ENCODE measurements around the gene CHMP4A.
A peak's percentile ranks its signal among the peaks of the same experiment; 100 is the strongest.

Gene CHMP4A

DNA sequence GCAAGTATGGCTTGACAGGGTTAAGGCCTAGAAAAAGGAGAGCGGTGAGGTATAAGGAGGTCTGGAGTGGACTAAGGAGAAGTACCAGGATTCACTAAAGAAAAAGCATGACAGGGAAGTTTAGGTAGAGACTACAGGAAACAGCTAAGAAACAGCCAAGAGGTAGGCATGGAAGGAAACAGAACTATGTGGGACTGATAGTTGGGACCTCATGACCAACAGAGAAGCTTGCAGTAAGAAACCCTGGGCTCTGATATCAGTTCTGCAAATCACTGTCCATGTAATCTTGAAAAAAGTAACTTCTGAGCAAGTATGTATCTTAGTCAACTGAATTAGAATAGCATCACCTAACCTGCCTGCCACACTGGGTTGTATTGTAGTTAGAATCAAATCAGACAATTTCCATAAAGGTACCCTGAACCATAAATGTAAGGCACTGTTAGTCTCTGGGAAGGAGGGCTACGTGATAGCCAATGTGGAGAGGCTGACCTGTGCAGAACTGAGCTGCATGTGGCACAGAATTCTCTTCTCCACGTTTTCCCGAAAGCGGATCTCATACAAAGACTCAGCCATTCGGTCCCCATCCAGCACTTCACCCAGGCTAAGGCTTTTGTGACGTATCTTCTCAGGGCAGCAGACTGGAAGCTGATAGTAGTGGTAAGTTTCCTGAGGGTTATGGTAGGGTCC, 19.0 kb downstream of the CHMP4A start:
- TF ChIP-seq, protein P1, sequence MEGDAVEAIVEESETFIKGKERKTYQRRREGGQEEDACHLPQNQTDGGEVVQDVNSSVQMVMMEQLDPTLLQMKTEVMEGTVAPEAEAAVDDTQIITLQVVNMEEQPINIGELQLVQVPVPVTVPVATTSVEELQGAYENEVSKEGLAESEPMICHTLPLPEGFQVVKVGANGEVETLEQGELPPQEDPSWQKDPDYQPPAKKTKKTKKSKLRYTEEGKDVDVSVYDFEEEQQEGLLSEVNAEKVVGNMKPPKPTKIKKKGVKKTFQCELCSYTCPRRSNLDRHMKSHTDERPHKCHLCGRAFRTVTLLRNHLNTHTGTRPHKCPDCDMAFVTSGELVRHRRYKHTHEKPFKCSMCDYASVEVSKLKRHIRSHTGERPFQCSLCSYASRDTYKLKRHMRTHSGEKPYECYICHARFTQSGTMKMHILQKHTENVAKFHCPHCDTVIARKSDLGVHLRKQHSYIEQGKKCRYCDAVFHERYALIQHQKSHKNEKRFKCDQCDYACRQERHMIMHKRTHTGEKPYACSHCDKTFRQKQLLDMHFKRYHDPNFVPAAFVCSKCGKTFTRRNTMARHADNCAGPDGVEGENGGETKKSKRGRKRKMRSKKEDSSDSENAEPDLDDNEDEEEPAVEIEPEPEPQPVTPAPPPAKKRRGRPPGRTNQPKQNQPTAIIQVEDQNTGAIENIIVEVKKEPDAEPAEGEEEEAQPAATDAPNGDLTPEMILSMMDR (IDR thresholded peaks at IDR 0.05; ENCODE audit: insufficient read depth, low read length, missing control alignments): no peak
- POLR2A ChIA-PET: interaction anchor here (1.3 to 2.4 kb wide), 2 partner anchors 9 to 19 kb away, joined by 4 to 26 read pairs; partner anchors contain the start of gene CHMP4A
- H3K4me3 ChIP-seq (ENCODE audit: low read depth, low read length): peak overlapping the region; percentile 92
- CTCF ChIA-PET: interaction anchor here (1.1 to 3.4 kb wide), 4 partner anchors 104 to 139 kb away, joined by 3 to 21 read pairs (median 3); partner anchors contain the start of genes CIDEB, DHRS1 and NOP9
- DNase-seq (ENCODE audit: low read depth, low spot score): no peak

DNA sequence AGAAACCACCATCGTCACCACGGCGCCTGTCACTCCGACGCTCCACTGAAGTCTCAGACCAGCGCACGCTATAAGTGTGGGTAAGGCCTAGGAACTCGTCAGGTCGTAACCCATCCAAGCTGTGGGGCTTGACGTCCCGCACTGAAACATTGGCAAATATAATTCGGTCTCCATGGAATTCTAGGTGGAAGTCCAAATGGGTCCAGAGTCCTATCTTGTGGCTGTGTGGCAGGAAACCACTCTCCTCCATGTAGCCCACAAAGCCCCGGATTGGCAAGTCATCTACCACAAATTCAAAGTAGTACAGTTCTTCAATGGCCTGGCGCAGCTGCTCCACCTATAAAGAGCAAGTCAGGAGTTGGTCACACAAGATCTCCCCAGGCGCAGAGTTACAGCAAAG, 20.4 kb downstream of the CHMP4A start:
- H3K4me3 ChIP-seq (ENCODE audit: low read depth, low read length): no peak overlapping the region
- CTCF ChIA-PET: interaction anchor here (1.4 kb wide), 1 partner anchor 32 kb away, joined by 3 read pairs; the partner anchor contains the start of gene IRF9
- TF ChIP-seq, protein P1 (IDR thresholded peaks at IDR 0.05; ENCODE audit: insufficient read depth, low read length, missing control alignments): no peak
- POLR2A ChIA-PET: no interaction called here
- DNase-seq (ENCODE audit: low read depth, low spot score): no peak

DNA sequence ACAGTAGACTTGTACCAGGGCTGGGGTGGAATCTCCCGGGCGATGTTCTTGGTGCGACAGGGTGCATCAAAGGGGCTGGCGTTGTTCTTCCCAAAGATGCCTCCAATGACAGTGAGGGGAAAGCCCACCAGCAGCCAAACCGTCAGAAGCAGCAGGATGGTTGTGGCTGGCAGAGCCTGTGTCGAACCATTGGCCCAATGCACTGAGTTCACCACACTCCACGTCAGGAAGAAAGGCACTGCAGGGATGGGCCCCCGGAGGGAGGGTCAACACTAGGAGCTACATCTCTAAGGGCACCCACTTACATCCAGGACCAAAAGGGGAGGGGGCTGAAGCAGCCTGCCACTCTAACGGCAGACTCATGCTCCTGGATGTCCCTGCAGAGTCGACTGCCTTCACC, 22.9 kb downstream of the CHMP4A start:
- ChIA-PET POLR2A (no interaction called here), CTCF (interaction anchor here (1.6 to 5.0 kb wide), 2 partner anchors 107 to 118 kb away, joined by 7 to 20 read pairs; partner anchors contain the start of gene CIDEB)
- TF ChIP-seq, protein P1 (IDR thresholded peaks at IDR 0.05; ENCODE audit: insufficient read depth, low read length, missing control alignments): no peak
- no peak overlapping the region for H3K4me3 ChIP-seq (ENCODE audit: low read depth, low read length)
- DNase-seq (ENCODE audit: low read depth, low spot score): no peak

DNA sequence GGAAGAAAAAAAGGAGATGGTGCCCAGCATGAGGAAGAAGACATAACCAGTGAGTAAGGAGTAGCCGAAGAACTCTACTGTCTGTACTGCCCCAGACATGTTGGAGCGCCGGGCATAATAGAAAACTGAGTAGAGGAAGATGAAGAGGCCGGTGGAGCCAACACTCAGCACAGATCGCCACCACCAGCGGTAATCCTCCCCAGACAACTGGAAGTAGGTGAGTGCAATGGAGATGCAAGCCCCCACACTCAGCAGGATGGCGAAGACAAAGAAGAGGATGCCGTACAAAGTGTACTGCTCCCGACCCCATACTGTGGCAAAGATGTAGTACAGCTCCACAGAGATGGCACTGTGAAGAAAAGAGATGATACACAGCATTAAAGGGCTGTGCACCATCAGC, 23.8 kb downstream of the CHMP4A start:
- ChIA-PET CTCF (interaction anchor here (1.1 to 7.5 kb wide), 4 partner anchors 25 to 119 kb away, joined by 3 to 60 read pairs (median 12); partner anchors contain the start of genes CIDEB and IRF9), POLR2A (interaction anchor here (1.0 to 2.4 kb wide), 7 partner anchors 24 to 82 kb away, joined by 3 to 10 read pairs (median 4); partner anchors contain the start of genes DCAF11, NRL, PSME2 and RABGGTA)
- no peak overlapping the region for H3K4me3 ChIP-seq (ENCODE audit: low read depth, low read length)
- TF ChIP-seq, protein P1 (IDR thresholded peaks at IDR 0.05; ENCODE audit: insufficient read depth, low read length, missing control alignments): no peak
- DNase-seq (ENCODE audit: low read depth, low spot score): no peak

DNA sequence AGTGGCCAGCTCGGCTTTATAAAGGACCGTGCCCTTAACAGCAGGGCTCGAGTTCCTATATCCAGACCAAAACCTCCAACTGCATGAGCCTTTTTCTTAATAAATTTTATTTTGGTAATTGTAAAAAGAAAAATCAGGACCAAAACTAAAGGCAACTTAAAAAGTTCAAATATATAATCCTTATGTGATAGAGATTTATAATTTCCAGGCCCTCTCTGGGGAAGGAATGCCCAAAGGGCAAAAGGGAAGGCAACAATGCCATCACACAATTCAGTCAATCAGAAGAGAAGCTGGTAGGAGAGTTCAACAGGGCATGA, 24.3 kb downstream of the CHMP4A start:
- ChIA-PET POLR2A (interaction anchor here (1.0 to 2.4 kb wide), 8 partner anchors 25 to 110 kb away, joined by 3 to 10 read pairs (median 4); partner anchors contain the start of genes DCAF11, DHRS1, NOP9 and NRL), CTCF (interaction anchor here (0.9 to 7.5 kb wide), 6 partner anchors 25 to 242 kb away, joined by 3 to 60 read pairs (median 4); partner anchors contain the start of genes CIDEB, DHRS1, IRF9 and NOP9)
- no peak for DNase-seq (ENCODE audit: low read depth, low spot score)
- TF ChIP-seq, protein P1 (IDR thresholded peaks at IDR 0.05; ENCODE audit: insufficient read depth, low read length, missing control alignments): no peak
- H3K4me3 ChIP-seq (ENCODE audit: low read depth, low read length): peak overlapping the region; percentile 30
